H1 (cell line): ENCODE measurements around the gene RRP12. TPM values are rescaled to one million over a fixed set of nuclear protein-coding genes. Genes with fewer than 3 reads are reported as not detected.

Experiments used
- CTCF ChIA-PET: fragments of 300-600 bp; sonication (Branson Sonifier 250); formaldehyde crosslinking; loops from one replicate; lab custom pipeline; 2021; ENCODE audit not compliant: partially characterized antibody; lab: Charles Lee
- POLR2A ChIA-PET: fragments of 300-600 bp; sonication (Branson Sonifier 250); formaldehyde crosslinking; loops from one replicate; lab custom pipeline; 2021; ENCODE audit warnings: inconsistent platforms; ENCODE audit not compliant: partially characterized antibody; lab: Charles Lee
- DNase-seq, 2 experiments: peaks; one replicate each; pipeline versions ENCODE4 v3.0.0 to v3.0.0-alpha.2; 2010 to 2022; ENCODE audit warnings: low spot score in 2 of 2, low read depth in 1 of 2, mixed read lengths in 1 of 2
- FAIRE-seq: peaks from 2 replicates; lab custom pipeline; 2011; peaks lifted over from hg19 to GRCh38; lab: Jason Lieb, UNC
- H2AFZ ChIP-seq: 2 replicates; pipeline ENCODE4 v1.8.1; 2012; ENCODE audit warnings: low read length, inconsistent platforms
- H2AK5ac ChIP-seq: 2 replicates; pipeline ENCODE4 v1.6.1; 2013; ENCODE audit warnings: low read depth, low read length
- H2BK120ac ChIP-seq: replicated peaks from 2 replicates; pipeline ENCODE3; 2013; ENCODE audit warnings: low read depth, low read length, inconsistent platforms
- H2BK12ac ChIP-seq: 2 replicates; pipeline ENCODE4 v1.6.1; 2013; ENCODE audit warnings: low read depth, low read length
- H2BK15ac ChIP-seq: 2 replicates; pipeline ENCODE4 v1.6.1; 2013; ENCODE audit warnings: low read length
- H2BK20ac ChIP-seq: 2 replicates; pipeline ENCODE4 v1.6.1; 2013; ENCODE audit warnings: low read length
- H2BK5ac ChIP-seq: 2 replicates; pipeline ENCODE4 v1.6.1; 2013; ENCODE audit warnings: low read depth, low read length
- H3K14ac ChIP-seq: 2 replicates; pipeline ENCODE4 v1.6.1; 2013; ENCODE audit warnings: inconsistent platforms; ENCODE audit not compliant: insufficient read length
- H3K18ac ChIP-seq: 2 replicates; pipeline ENCODE4 v1.6.1; 2013; ENCODE audit warnings: low read length; ENCODE audit errors: extremely low read depth
- H3K23ac ChIP-seq: 2 replicates; pipeline ENCODE4 v1.6.1; 2013; ENCODE audit warnings: inconsistent platforms; ENCODE audit not compliant: insufficient read length
- H3K23me2 ChIP-seq: 2 replicates; pipeline ENCODE4 v1.6.1; 2013; ENCODE audit warnings: low read depth, low read length
- H3K27ac ChIP-seq: 2 replicates; pipeline ENCODE4 v1.6.1; 2011; ENCODE audit warnings: low read depth, low read length, inconsistent platforms
- H3K27me3 ChIP-seq, 4 experiments: replicated peaks in 1 of 4; 1 replicate in 1 of 4; 2 replicates in 3 of 4; pipeline versions ENCODE4 v1.6.1 to v1.8.1; 2011 to 2013; ENCODE audit warnings: low read length in 3 of 4, mild to moderate bottlenecking in 3 of 4, inconsistent platforms in 2 of 4, mixed read lengths in 2 of 4, moderate library complexity in 1 of 4; ENCODE audit not compliant: control insufficient read depth in 3 of 4, insufficient read depth in 3 of 4; ENCODE audit errors: extremely low read depth in 1 of 4
- H3K36me3 ChIP-seq, 4 experiments: 2 replicates each; pipeline versions ENCODE4 v1.6.1 to v1.8.1; 2011 to 2013; ENCODE audit warnings: mild to moderate bottlenecking in 4 of 4, low read length in 3 of 4, moderate library complexity in 2 of 4, control low read depth in 1 of 4, inconsistent platforms in 1 of 4; ENCODE audit not compliant: insufficient read depth in 4 of 4, control insufficient read depth in 2 of 4
- H3K4ac ChIP-seq: replicated peaks from 2 replicates; pipeline ENCODE3; 2013; ENCODE audit warnings: low read length, low read depth, mixed read lengths, inconsistent platforms; ENCODE audit not compliant: insufficient read length
- H3K4me1 ChIP-seq, 4 experiments: replicated peaks in 1 of 4; 1 replicate in 1 of 4; 2 replicates in 3 of 4; pipeline versions ENCODE4 v1.6.1 to v1.8.1; 2011 to 2013; ENCODE audit warnings: low read length in 3 of 4, inconsistent platforms in 2 of 4, mixed read lengths in 1 of 4; ENCODE audit not compliant: insufficient read depth in 4 of 4, control insufficient read depth in 3 of 4
- H3K4me2 ChIP-seq, 2 experiments: 2 replicates each; pipeline versions ENCODE4 v1.6.1 to v1.8.1; 2011 to 2013; ENCODE audit warnings: low read depth in 2 of 2, low read length in 2 of 2, control low read depth in 1 of 2, inconsistent platforms in 1 of 2, mild to moderate bottlenecking in 1 of 2; ENCODE audit not compliant: insufficient read depth in 1 of 2
- H3K4me3 ChIP-seq, 4 experiments: fragments of 200-600, 300-600 bp in 1 of 4; sonication (generic), shearing (Covaris generic), sonication (Bioruptor Twin) in 1 of 4; 2 replicates each; pipeline versions ENCODE4 v1.5.1 to v1.8.1; 2011 to 2016; ENCODE audit warnings: low read length in 4 of 4, low read depth in 3 of 4, control low read depth in 2 of 4, inconsistent platforms in 2 of 4, mild to moderate bottlenecking in 2 of 4, mixed read lengths in 1 of 4, moderate library complexity in 1 of 4; ENCODE audit not compliant: insufficient read depth in 2 of 4; ENCODE audit errors: extremely low read depth in 1 of 4
- H3K56ac ChIP-seq: replicated peaks from 2 replicates; pipeline ENCODE3; 2013; ENCODE audit warnings: low read depth, mild to moderate bottlenecking, mixed read lengths, low read length, inconsistent platforms; ENCODE audit not compliant: insufficient read length
- H3K79me1 ChIP-seq: 2 replicates; pipeline ENCODE4 v1.6.1; 2013; ENCODE audit warnings: low read depth, low read length, control low read depth
- H3K79me2 ChIP-seq, 2 experiments: 2 replicates each; pipeline versions ENCODE4 v1.6.1 to v1.8.1; 2012 to 2013; ENCODE audit warnings: low read length in 2 of 2, mild to moderate bottlenecking in 2 of 2, inconsistent platforms in 1 of 2; ENCODE audit not compliant: insufficient read depth in 2 of 2, control insufficient read depth in 1 of 2
- H3K9ac ChIP-seq, 4 experiments: replicated peaks in 1 of 4; 1 replicate in 1 of 4; 2 replicates in 3 of 4; pipeline versions ENCODE4 v1.6.1 to v1.8.1; 2011 to 2013; ENCODE audit warnings: low read depth in 3 of 4, low read length in 3 of 4, control low read depth in 2 of 4, mild to moderate bottlenecking in 2 of 4, moderate library complexity in 2 of 4, inconsistent platforms in 1 of 4; ENCODE audit errors: extremely low read depth in 1 of 4
- H3K9me3 ChIP-seq, 2 experiments: 2 replicates each; pipeline versions ENCODE4 v1.6.1 to v1.8.1; 2012 to 2013; ENCODE audit warnings: mild to moderate bottlenecking in 2 of 2, moderate library complexity in 2 of 2, control low read depth in 1 of 2, inconsistent platforms in 1 of 2, low read depth in 1 of 2, low read length in 1 of 2, mixed read lengths in 1 of 2; ENCODE audit not compliant: insufficient read depth in 2 of 2
- H4K20me1 ChIP-seq, 2 experiments: replicated peaks in 1 of 2; 2 replicates each; pipeline versions ENCODE3 to v1.8.1; 2011 to 2013; ENCODE audit warnings: inconsistent platforms in 2 of 2, low read length in 2 of 2, mild to moderate bottlenecking in 1 of 2; ENCODE audit not compliant: insufficient read depth in 2 of 2, control insufficient read depth in 1 of 2
- H4K5ac ChIP-seq: 2 replicates; pipeline ENCODE4 v1.6.1; 2013; ENCODE audit warnings: low read length, low read depth, mixed read lengths, inconsistent platforms; ENCODE audit not compliant: insufficient read length
- H4K8ac ChIP-seq: 2 replicates; pipeline ENCODE4 v1.8.0; 2013; ENCODE audit warnings: mild to moderate bottlenecking, moderate library complexity, low read length, inconsistent platforms; ENCODE audit not compliant: insufficient read depth; ENCODE audit errors: extremely low read depth
- H4K91ac ChIP-seq: replicated peaks from 2 replicates; pipeline ENCODE3; 2013; ENCODE audit warnings: low read length, mixed read lengths, inconsistent platforms; ENCODE audit not compliant: insufficient read length
- CBX8 ChIP-seq: fragments of 300-800, 300-1000 bp; sonication (generic); IDR thresholded peaks from 2 replicates; pipeline ENCODE4 v1.7.1; 2016; ENCODE audit warnings: low read depth, low read length, borderline replicate concordance
- EGR1 ChIP-seq: IDR thresholded peaks from 2 replicates; pipeline ENCODE4 v1.6.1; 2011; ENCODE audit warnings: low read depth, low read length, borderline replicate concordance
- GTF2F1 ChIP-seq: IDR thresholded peaks from 2 replicates; pipeline ENCODE4 v1.6.1; 2012; ENCODE audit warnings: low read depth, low read length, improper control_type of control experiment, borderline replicate concordance
- HDAC6 ChIP-seq: IDR thresholded peaks from one replicate; pipeline ENCODE4 v1.7.1; 2012; ENCODE audit warnings: low read depth, mild to moderate bottlenecking, inconsistent platforms, low read length, moderate library complexity
- KDM1A ChIP-seq: fragments of 200-600, 300-600 bp; sonication (generic); IDR thresholded peaks from 2 replicates; pipeline ENCODE4 v1.7.1; 2016; ENCODE audit warnings: mild to moderate bottlenecking, low read length, borderline replicate concordance
- KDM4A ChIP-seq: IDR thresholded peaks from one replicate; pipeline ENCODE4 v1.7.1; 2012; ENCODE audit warnings: low read depth, mild to moderate bottlenecking, moderate library complexity, low read length, inconsistent platforms; ENCODE audit not compliant: severe bottlenecking
- POLR2AphosphoS5 ChIP-seq: IDR thresholded peaks from 2 replicates; pipeline ENCODE4 v1.6.1; 2011; ENCODE audit warnings: low read depth, low read length
- RFX5 ChIP-seq: IDR thresholded peaks from 2 replicates; pipeline ENCODE4 v1.6.1; 2011; ENCODE audit warnings: low read depth, low read length, improper control_type of control experiment, borderline replicate concordance
- RNF2 ChIP-seq: fragments of 200-900, 300-1000 bp; sonication (generic); IDR thresholded peaks from 2 replicates; pipeline ENCODE4 v1.7.1; 2016; ENCODE audit warnings: borderline replicate concordance, low read depth, mild to moderate bottlenecking, antibody characterized with exemption, low read length; ENCODE audit not compliant: poor library complexity, severe bottlenecking; ENCODE audit errors: missing control alignments
- SAP30 ChIP-seq: fragments of 300-600 bp; sonication (generic); IDR thresholded peaks from 2 replicates; pipeline ENCODE4 v1.7.1; 2012; ENCODE audit warnings: low read length, moderate library complexity, mild to moderate bottlenecking, inconsistent platforms; ENCODE audit not compliant: insufficient read depth, insufficient replicate concordance
- SIN3A ChIP-seq, 2 experiments: IDR thresholded peaks in 1 of 2; conservative IDR thresholded peaks in 1 of 2; 2 replicates each; pipeline ENCODE4 v1.6.1; 2011 to 2012; ENCODE audit warnings: low read length in 2 of 2, improper control_type of control experiment in 1 of 2, low read depth in 1 of 2, mild to moderate bottlenecking in 1 of 2
- SIX5 ChIP-seq: IDR thresholded peaks from 2 replicates; pipeline ENCODE4 v1.6.1; 2011; ENCODE audit warnings: mild to moderate bottlenecking, low read depth, low read length
- TAF1 ChIP-seq: IDR thresholded peaks from 2 replicates; pipeline ENCODE4 v1.6.1; 2011; ENCODE audit warnings: mild to moderate bottlenecking, low read depth, low read length
- WGBS, 2 experiments: shearing (Covaris generic) in 1 of 2; methylation state at CpG; one replicate each; pipeline versions ENCODE4 v1.1.6 to v1.1.7; 2013 to 2015; ENCODE audit warnings: low lambda C conversion rate in 2 of 2, mixed read lengths in 2 of 2, inconsistent platforms in 1 of 2, low coverage in 1 of 2, missing lambda C conversion rate in 1 of 2; ENCODE audit not compliant: insufficient replicate concordance in 2 of 2, insufficient coverage in 1 of 2, insufficient read length in 1 of 2; ENCODE audit errors: extremely low coverage in 1 of 2, missing lambda C conversion rate in 1 of 2; 5-methylcytosine and 5-hydroxymethylcytosine counted together
- polyA plus RNA-seq, 7 experiments: library from polyadenylated mRNA; depleted of rRNA in 3 of 7; stranded (reverse) in 5 of 7; unstranded in 2 of 7; fragments of >200 nt in 5 of 7; fragments of 200-250 nt in 2 of 7; gene quantifications; 1 replicate in 5 of 7; 2 replicates in 1 of 7; 4 replicates in 1 of 7; pipeline versions ENCODE4 v1.2.1 to v1.2.3, GENCODE V29; 2011 to 2013; ENCODE audit warnings: missing spikeins in 2 of 7, mixed read lengths in 2 of 7
- total RNA-seq: library from RNA; stranded (reverse); fragmentation: NEBNext Ultra II Directional; extraction: Animal tissue kit (Norgen Biotek cat#: 25700); gene quantifications from 2 replicates; pipeline ENCODE4 v1.2.1, GENCODE V29; 2021

The RRP12 gene
- total and polyA plus RNA-seq, 2 of the 8 experiments (the other 6 are each of a cell fraction or from before 2014, with no cell fraction given) = 21.0 to 65.8 TPM

- Histone ChIP-seq H2BK15ac (no peak overlapping the region), H3K23ac (no peak overlapping the region), H3K18ac (no peak overlapping the region), H4K8ac (no peak overlapping the region), H3K14ac (no peak overlapping the region), H3K23me2 (no peaks in the 10 kb centered on the region), H3K4me1 (no peaks in the 10 kb centered on the region; a peak in 1 of 7 replicates), H4K5ac (no peak overlapping the region), H3K79me2 (no peaks in the 10 kb centered on the region), H2BK5ac (no peak overlapping the region), H3K27me3 (no peaks in the 10 kb centered on the region), H3K27ac (no peak overlapping the region), H3K36me3 (peaks cover 21 to 50% (median 43%) of the 10 kb centered on the region in 4 experiments), H2AFZ (no peak overlapping the region), H4K20me1 (peaks cover 0 to 7% of the 10 kb centered on the region in 2 experiments), H3K4ac (no peak overlapping the region), H3K4me3 (no peak overlapping the region), H3K9me3 (no peaks in the 10 kb centered on the region), H2BK12ac (no peak overlapping the region), H3K4me2 (no peak overlapping the region), H3K56ac (no peak overlapping the region), H4K91ac (no peak overlapping the region), H2BK120ac (no peak overlapping the region), H2BK20ac (no peak overlapping the region), H2AK5ac (no peak overlapping the region), H3K79me1 (no peaks in the 10 kb centered on the region; the same call in 1 of the 2 replicates), H3K9ac (no peak overlapping the region)
- DNase-seq (no peak), FAIRE-seq (no peak)
- CTCF ChIA-PET = interaction anchor here (0.6 to 2.0 kb wide), 2 partner anchors 10 to 35 kb away, joined by 4 to 6 read pairs; no protein-coding TSS in a partner anchor
- WGBS, 2 experiments = 94% methylated on average over 19 of the region's 19 CpGs; no CpG with 5 or more reads in 1 of the 2 experiments
- POLR2A ChIA-PET = interaction anchor here (1.5 to 1.6 kb wide), 2 partner anchors 10 to 35 kb away, joined by 4 to 5 read pairs; partner anchors contain the start of gene RRP12
- TF ChIP-seq KDM4A (no peak), HDAC6 (no peak), RNF2 (no peak), TAF1 (no peak), SIN3A (conservative IDR thresholded peaks at IDR 0.05 in 1 of 2, IDR thresholded peaks at IDR 0.05 in 1 of 2; ENCODE audit: low read depth in 1 of 2, low read length in 2 of 2) (no peak), SIX5 (no peak), POLR2AphosphoS5 (no peak), RFX5 (no peak), SAP30 (no peak), EGR1 (no peak), KDM1A (no peak), GTF2F1 (no peak), CBX8 (no peak)
Observed at GRCh38 chr10:97365761-97366351, 35.3 kb downstream of the RRP12 start.
